ENCODE results near the gene SEPTIN1. TPM values are rescaled to one million over a fixed set of nuclear protein-coding genes. Genes with fewer than 3 reads are reported as not detected.

The SEPTIN1 gene, protein sequence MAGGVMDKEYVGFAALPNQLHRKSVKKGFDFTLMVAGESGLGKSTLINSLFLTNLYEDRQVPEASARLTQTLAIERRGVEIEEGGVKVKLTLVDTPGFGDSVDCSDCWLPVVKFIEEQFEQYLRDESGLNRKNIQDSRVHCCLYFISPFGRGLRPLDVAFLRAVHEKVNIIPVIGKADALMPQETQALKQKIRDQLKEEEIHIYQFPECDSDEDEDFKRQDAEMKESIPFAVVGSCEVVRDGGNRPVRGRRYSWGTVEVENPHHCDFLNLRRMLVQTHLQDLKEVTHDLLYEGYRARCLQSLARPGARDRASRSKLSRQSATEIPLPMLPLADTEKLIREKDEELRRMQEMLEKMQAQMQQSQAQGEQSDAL
- total RNA-seq = 1 to 10 TPM; 1.2 to 7.1 (median 2.7) TPM

- Histone ChIP-seq H3K27ac (peak within 1 kb of the TSS in 3 of 4 donors; percentile 19 to 60 (median 52)), H3K4me3 (peak within 1 kb of the TSS in 2 of 4 donors; percentile 27 to 43), H3K4me1 (peaks cover 6 to 43% (median 10%) of the 10 kb centered on the region in 3 donors), H3K36me3 (no peaks in the 10 kb centered on the region), H3K27me3 (no peaks in the 10 kb centered on the region), H3K9me3 (no peaks in the 10 kb centered on the region)
- no peak for DNase-seq
- TF ChIP-seq, protein P1, sequence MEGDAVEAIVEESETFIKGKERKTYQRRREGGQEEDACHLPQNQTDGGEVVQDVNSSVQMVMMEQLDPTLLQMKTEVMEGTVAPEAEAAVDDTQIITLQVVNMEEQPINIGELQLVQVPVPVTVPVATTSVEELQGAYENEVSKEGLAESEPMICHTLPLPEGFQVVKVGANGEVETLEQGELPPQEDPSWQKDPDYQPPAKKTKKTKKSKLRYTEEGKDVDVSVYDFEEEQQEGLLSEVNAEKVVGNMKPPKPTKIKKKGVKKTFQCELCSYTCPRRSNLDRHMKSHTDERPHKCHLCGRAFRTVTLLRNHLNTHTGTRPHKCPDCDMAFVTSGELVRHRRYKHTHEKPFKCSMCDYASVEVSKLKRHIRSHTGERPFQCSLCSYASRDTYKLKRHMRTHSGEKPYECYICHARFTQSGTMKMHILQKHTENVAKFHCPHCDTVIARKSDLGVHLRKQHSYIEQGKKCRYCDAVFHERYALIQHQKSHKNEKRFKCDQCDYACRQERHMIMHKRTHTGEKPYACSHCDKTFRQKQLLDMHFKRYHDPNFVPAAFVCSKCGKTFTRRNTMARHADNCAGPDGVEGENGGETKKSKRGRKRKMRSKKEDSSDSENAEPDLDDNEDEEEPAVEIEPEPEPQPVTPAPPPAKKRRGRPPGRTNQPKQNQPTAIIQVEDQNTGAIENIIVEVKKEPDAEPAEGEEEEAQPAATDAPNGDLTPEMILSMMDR (IDR thresholded peaks at IDR 0.05) = no peak
- peak in 1 of 4 donors; percentile 32 for TF ChIP-seq POLR2A (IDR thresholded peaks at IDR 0.05)
- 46 to 49% methylated on average over 5 to 7 of the region's 12 CpGs for WGBS, 2 donors
- intact Hi-C loops (cut with DNase I) = no loop called here
These were observed at the start of gene SEPTIN1 for GRCh38 chr16:30382111-30382881. Gene SEPTIN1, minus strand, starts transcription at chr16:30382561. Its CDS starts 19 bp downstream, at chr16:30382542.

GRCh38 chr16:30430428-30430970, 48.1 kb upstream of the SEPTIN1 start:
- intact Hi-C loops (cut with DNase I) = loop anchor here (10.0 kb wide), 1 partner anchor 204 kb away; no protein-coding TSS in a partner anchor

DNA sequence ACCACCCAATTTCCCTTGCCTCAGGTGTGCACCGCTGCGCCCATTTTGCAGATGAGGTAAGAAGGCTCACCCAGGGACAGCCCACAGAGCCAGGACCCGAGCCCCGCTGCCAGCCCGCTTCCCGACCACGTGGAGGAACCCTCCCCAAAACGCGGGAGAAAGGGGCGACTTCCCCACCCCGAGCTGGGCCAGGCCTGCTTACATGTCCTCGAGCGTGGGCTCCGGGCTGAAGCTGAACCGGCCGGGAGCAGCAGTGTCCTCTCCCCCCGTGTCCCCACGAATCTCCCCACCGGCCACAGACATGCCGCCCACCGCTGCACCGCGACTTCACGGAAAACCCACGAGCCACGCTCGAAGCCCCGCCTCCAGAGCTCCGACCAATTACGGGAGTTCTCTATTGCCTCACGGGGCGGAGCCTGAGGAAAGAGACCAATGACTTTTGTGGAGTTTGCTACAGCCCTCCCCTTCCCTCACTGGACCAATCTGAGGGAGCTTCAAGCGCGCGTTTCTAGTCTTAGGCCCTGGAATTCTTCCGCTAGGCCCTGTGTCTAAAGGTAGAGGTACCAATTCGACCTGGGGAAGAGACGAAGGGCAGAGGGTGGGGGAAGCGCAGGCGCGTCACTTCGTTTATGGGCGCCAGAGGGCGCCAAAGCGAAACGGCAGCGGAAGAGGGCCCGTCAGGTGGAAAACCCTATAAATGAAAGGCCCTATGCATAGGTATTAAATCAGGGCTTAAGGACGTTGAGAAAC, 47.5 kb upstream of the SEPTIN1 start, which contains the start of gene DCTPP1:
TSS of gene DCTPP1 (minus strand) at position 353 of the 750 bp plus-strand sequence. CDS start at position 303, 50 bp downstream.
- peak; percentile 80 for DNase-seq
- peak within 1 kb of the TSS; percentile 52 to 77 (median 76) for H3K4me3 ChIP-seq
- peak within 1 kb of the TSS; percentile 83 to 91 (median 86) for H3K27ac ChIP-seq
- H3K4me1 ChIP-seq = peaks cover 12 to 33% (median 17%) of the 10 kb centered on the region in 3 donors
- no peaks in the 10 kb centered on the region for H3K27me3 ChIP-seq
- intact Hi-C loops (cut with DNase I) = loop anchor here (10.0 kb wide), 1 partner anchor 205 kb away; no protein-coding TSS in a partner anchor
- H3K36me3 ChIP-seq = peaks cover 0 to 34% (median 5%) of the 10 kb centered on the region in 3 donors
- WGBS, 2 donors = 0 to 1% methylated on average over 8 to 14 of the region's 49 CpGs
- H3K9me3 ChIP-seq = no peaks in the 10 kb centered on the region
- TF ChIP-seq, protein P1 (IDR thresholded peaks at IDR 0.05) = peak; percentile 61 to 97 (median 92)
- peak in 2 of 4 donors; percentile 13 to 20 for TF ChIP-seq POLR2A (IDR thresholded peaks at IDR 0.05)

More at GRCh38 chr16:30430428-30430970, 48.1 kb upstream of the SEPTIN1 start:
- H3K27ac ChIP-seq = peak overlapping the region; percentile 83 to 91 (median 86)
- H3K36me3 ChIP-seq = peaks cover 0 to 28% (median 5%) of the 10 kb centered on the region in 3 donors
- H3K4me3 ChIP-seq = peak overlapping the region in 3 of 4 donors; percentile 76 to 77 (median 77)
- 54 to 77% methylated on average over 7 to 17 of the region's 19 CpGs for WGBS, 2 donors
- no peaks in the 10 kb centered on the region for H3K27me3 ChIP-seq
- TF ChIP-seq, protein P1 (IDR thresholded peaks at IDR 0.05) = no peak
- TF ChIP-seq POLR2A (IDR thresholded peaks at IDR 0.05) = no peak
- peaks cover 12 to 32% (median 17%) of the 10 kb centered on the region in 3 donors for H3K4me1 ChIP-seq
- no peaks in the 10 kb centered on the region for H3K9me3 ChIP-seq
- DNase-seq = no peak

- Histone ChIP-seq H3K4me3 (peak overlapping the region; percentile 52 to 77 (median 76)), H3K36me3 (peaks cover 0 to 39% (median 5%) of the 10 kb centered on the region in 3 donors), H3K4me1 (peaks cover 12 to 33% (median 17%) of the 10 kb centered on the region in 3 donors), H3K27me3 (no peaks in the 10 kb centered on the region), H3K9me3 (no peaks in the 10 kb centered on the region), H3K27ac (peak overlapping the region; percentile 83 to 91 (median 86))
- 3 to 4% methylated on average over 10 of the region's 11 CpGs for WGBS, 2 donors
- intact Hi-C loops (cut with DNase I) = no loop called here
- TF ChIP-seq, protein P1 (IDR thresholded peaks at IDR 0.05) = no peak
- no peak for TF ChIP-seq POLR2A (IDR thresholded peaks at IDR 0.05)
- no peak for DNase-seq
These were observed 47.0 kb upstream of the SEPTIN1 start for GRCh38 chr16:30429418-30429677.

Data from esophagus squamous epithelium (tissue), 5 donors.